Skeletal muscle cell (primary cell): ENCODE data around the gene ZC3H12C.
A peak's percentile ranks its signal among the peaks of the same experiment; 100 is the strongest.

ENCODE experiments used
- DNase-seq: peaks from one replicate; pipeline ENCODE4 v3.0.0-alpha.2; 2010; ENCODE audit warnings: low read depth
- H3K4me3 ChIP-seq: 2 replicates; pipeline ENCODE4 v1.5.1; 2011; ENCODE audit warnings: low read depth, mild to moderate bottlenecking, control low read depth, low read length, moderate library complexity

The ZC3H12C gene

DNA sequence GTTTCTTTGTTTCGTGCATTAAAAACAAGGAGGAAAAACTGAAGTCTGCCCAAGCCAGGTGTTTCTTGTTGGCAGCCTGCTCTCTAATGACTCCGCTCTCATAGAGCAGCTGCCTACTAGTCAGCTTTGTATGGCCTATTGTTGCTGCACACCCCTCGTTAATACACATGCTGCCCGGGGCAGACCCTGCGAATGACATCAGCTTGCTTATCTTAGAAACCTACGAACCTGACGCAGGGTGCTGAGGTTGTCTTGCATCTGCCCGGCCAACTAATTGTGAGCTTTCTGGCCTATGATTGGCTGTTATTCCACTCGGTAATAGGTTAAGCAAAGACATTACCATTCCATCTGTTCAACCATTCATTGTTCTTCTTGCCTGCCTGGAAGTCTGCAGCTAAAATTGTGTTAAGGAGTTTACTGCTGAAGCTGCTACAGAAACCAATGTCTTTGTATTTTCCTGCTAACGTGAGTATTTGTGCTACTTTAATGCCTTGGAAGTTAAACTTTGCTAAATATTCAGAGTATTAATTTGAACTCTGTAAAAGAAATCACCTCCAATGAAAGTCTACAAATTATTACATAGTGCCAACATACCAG, 37.5 kb downstream of the ZC3H12C start:
- no peak for DNase-seq
- no peak overlapping the region for H3K4me3 ChIP-seq

GRCh38 chr11:110131386-110132123, 38.4 kb downstream of the ZC3H12C start:
- no peak overlapping the region for H3K4me3 ChIP-seq
- no peak for DNase-seq

DNA sequence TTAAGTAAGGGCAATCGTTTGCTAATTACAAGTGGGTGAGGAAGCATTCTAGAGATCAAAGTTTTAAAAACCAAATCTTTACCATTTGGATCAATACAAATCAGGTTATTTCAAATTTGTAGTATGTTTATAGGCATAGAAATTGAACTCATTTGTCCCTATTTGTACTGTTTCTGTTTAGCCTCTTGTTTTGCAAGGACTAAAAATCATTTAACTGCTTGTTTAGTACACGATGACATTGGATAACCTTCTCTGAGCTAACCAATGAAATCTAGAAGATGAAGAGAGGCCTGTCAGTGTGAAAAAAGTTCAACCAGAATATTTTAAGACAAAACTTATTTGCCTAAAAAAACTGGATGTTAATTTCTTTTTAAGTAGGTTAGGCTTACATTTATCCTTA, 40.0 kb downstream of the ZC3H12C start:
- no peak overlapping the region for H3K4me3 ChIP-seq
- DNase-seq: no peak

DNA sequence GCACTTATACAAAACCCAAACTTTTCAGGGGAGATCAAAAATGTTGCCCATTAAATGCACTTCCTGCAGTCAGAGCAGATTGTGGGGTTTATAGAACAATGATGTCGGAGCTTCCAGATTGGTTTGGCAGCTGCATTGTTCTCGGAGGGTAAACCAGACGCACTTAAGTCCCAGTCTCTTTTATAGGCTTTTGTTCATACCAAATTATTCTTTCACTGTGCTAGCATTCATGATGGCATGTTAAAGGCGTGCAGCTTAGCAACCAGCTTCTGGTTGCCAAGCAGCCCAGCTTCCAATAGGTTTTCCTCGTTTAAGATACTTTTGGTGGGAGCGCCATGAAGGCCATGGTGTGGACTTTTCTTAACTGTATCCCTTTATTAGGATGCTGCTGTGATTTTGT, 40.9 kb downstream of the ZC3H12C start:
- no peak overlapping the region for H3K4me3 ChIP-seq
- DNase-seq: no peak

- H3K4me3 ChIP-seq: no peak overlapping the region
- no peak for DNase-seq
Measured at GRCh38 chr11:110141812-110142211, 48.6 kb downstream of the ZC3H12C start.

DNA sequence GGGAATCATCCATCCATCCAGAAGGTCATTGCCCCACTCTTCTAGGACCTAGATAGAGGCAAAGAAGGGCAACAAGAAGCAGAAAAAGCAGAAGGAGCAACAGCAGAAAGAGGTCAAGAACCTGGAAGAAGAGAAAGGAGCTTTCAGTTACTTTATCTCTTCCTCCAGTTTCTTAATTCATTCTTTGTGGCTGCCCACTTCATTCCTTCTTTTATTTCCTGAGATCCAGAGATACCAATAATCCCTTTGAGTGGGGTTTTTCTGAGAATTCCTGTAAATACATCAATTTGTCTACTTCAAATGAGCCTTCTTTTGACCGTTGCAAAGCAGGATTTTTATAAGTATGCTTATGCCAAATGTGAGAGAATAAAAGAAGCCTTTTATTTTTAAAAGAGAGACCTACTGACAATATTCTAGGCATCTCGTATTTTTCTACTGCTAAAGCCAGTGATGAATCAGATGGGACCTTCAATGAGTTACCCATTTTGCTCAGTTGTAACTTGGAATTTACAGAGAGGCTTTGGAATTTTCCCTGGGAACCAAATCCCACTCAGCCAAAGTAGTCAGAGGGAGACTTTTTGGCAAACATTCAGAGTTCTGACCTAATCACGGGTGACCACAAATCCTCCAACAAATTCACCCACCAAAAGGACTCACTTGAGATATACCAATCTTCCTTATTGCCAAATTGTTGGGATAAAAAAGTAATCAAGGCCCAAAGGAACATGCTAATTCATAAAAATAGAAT, 54.9 kb downstream of the ZC3H12C start:
- no peak overlapping the region for H3K4me3 ChIP-seq
- peak; percentile 78 for DNase-seq

GRCh38 chr11:110148775-110149744, 55.9 kb downstream of the ZC3H12C start:
- DNase-seq: no peak
- H3K4me3 ChIP-seq: no peak overlapping the region

DNA sequence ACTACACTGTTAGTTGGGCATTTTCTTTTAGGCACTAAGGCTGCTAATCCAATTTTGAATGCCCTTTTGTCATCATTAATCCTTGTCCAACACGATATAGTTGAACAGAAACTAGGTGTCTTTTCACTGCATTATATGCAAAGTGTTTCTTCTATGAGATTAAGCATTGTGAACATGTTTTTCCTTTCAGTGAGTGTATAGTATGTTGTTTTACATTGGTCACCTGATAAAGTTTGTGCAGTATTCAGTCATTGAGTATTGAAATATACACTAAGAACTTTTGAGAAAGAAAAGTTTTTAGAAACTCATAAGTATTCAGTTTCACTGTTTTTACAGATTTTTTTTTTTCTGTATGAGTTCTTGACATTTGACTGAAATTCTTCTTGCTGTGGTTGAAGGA, 59.0 kb downstream of the ZC3H12C start:
- DNase-seq: no peak
- H3K4me3 ChIP-seq: no peak overlapping the region

DNA sequence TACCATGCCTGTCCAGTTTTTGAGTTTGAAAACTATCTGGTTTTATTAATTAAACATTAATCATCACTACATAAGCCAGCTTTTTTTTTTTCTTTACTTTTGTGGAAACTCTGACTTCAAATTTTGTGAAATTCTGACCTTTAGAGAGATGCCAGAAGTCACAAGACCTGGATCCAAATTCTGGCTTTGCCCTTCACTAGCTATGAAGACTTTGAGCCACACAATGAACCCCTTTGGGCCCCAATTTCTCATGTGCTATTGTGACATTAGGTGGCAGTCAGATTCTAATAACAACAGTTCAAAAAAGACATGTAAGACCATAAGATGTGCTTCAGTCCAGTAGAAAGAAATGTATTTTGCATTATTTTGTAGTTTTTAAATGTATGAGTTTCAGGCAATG, 60.3 kb downstream of the ZC3H12C start:
- H3K4me3 ChIP-seq: no peak overlapping the region
- DNase-seq: no peak

DNA sequence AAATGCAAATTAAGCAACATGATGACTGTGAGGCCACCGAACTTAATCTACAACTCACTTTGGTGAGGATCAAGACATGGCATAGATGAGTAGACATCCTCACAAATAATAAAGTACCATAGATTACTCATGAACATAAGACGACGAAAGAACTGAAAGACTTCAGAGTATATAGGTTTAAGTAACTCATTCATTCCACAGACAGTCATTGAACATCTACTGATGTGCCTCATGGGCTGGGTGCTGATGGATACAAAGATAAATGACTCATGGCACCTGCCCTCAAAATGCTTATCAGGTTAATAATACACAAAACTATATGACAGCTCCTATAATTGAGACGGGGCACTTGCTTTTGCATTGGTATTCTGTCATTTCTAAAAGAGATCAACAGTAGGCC, 63.3 kb downstream of the ZC3H12C start:
- H3K4me3 ChIP-seq: no peak overlapping the region
- DNase-seq: no peak

DNA sequence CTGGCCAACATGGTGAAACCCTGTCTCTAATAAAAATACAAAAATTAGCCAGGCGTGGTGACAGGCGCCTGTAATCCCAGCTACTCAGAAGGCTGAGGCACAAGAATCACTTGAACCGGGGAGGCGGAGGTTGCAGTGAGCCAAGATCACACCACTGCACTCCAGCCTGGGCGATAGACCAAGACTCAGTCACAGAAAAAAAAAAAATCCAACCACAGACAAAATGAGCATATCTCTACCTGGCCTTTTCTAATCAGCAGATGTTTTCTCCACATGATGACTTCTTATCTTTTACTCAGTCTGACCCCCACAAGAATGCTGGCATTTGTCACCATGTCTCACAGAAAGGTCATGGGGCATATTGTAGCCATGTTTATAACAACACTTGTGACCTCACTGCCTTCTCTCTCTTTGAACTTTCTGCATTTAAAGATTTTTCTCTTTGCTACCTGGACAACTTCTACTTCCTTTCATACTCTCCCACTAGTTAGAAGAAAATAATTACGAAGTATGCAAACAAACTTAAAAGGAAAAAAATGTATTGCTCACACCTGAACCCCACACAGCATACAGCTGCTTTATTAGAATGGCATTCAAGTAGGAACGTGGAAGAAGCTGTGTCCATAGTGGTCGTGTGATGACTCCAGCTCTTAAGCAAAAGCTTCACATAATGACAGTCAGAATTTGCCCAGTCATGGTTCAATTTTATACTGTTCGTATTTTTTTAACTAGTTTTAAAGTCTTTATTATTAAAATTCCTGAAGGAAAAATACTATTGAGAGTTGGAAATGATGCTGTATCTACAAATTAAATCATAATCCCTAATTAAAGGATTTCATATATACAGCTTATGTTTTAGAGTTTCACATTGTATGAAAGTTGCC, 65.4 kb downstream of the ZC3H12C start:
- DNase-seq: no peak
- H3K4me3 ChIP-seq: no peak overlapping the region

DNA sequence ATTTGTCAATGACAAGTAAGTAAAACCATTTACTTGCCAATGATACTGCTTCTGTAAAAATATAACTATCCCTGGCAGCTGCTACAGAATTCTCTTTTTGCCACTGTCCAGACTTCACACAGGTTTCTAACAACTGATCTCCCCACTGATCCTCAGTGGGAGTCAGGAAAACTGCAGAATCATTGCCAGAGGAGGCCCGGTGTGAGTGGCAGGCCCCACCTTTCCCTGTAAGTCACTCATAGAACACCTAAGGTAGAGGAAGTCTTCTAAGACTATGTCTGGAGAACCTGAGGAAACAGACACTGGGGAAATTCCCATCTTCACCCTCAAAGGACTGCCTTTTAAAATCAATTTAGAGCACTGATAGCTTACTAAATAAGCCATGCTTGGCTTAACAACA, 66.3 kb downstream of the ZC3H12C start:
- no peak for DNase-seq

DNA sequence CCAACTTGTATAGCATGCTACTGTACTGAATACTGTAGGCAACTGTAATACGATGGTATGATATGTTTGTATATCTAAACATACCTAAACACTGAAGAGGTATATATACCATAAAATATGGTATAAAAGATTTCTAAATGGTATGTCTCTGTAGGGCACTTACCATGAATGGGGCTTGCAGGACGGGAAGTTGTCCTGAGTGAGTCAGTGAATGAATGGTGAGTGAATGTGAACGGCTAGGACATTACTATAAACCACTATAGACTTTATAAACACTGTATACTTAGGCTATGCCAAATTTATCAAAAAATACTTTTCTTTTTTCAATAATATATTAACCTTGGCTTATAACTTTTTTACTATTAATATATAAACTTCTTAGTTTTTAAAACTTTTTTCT, 66.8 kb downstream of the ZC3H12C start:
- no peak overlapping the region for H3K4me3 ChIP-seq
- peak; percentile 40 for DNase-seq

More for the DNA sequence above, 66.3 kb downstream of the ZC3H12C start:
- no peak overlapping the region for H3K4me3 ChIP-seq

- DNase-seq: peak; percentile 27
- H3K4me3 ChIP-seq: no peak overlapping the region
Measured at GRCh38 chr11:110160437-110160836, 67.2 kb downstream of the ZC3H12C start.

GRCh38 chr11:110161061-110161460, 67.9 kb downstream of the ZC3H12C start:
- DNase-seq: no peak
- H3K4me3 ChIP-seq: no peak overlapping the region

- H3K4me3 ChIP-seq: no peak overlapping the region
- DNase-seq: no peak
Measured at GRCh38 chr11:110162216-110162615, 69.0 kb downstream of the ZC3H12C start.

- no peak overlapping the region for H3K4me3 ChIP-seq
- DNase-seq: no peak
Measured at GRCh38 chr11:110165039-110165925, 72.1 kb downstream of the ZC3H12C start.
